HepG2 (cell line): ENCODE measurements around the gene CTCF.

Experiments used
- ARNT ChIP-seq: fragments of 450-650 bp; IDR thresholded peaks from 2 replicates; pipeline ENCODE4 v1.6.1; 2017
- E2F1 ChIP-seq: sonication (generic); formaldehyde crosslinking; IDR thresholded peaks from 2 replicates; pipeline ENCODE4 v1.5.0; 2020; ENCODE audit warnings: missing genetic modification reagents
- ELF1 ChIP-seq: sonication (generic); formaldehyde crosslinking; IDR thresholded peaks from 2 replicates; pipeline ENCODE4 v1.4.0; 2020; ENCODE audit warnings: missing genetic modification reagents
- FOXM1 ChIP-seq: sonication (generic); formaldehyde crosslinking; IDR thresholded peaks from 2 replicates; pipeline ENCODE4 v1.5.0; 2020; ENCODE audit warnings: missing genetic modification reagents
- MAFF ChIP-seq: IDR thresholded peaks from 2 replicates; pipeline ENCODE4 v1.6.1; 2011; ENCODE audit warnings: low read depth, low read length, improper control_type of control experiment
- MAFK ChIP-seq, 2 experiments: IDR thresholded peaks in 1 of 2; conservative IDR thresholded peaks in 1 of 2; 2 replicates each; pipeline ENCODE4 v1.6.1; 2011; ENCODE audit warnings: improper control_type of control experiment in 2 of 2, low read length in 2 of 2
- PRDM10 ChIP-seq: sonication (generic); formaldehyde crosslinking; IDR thresholded peaks from 2 replicates; pipeline ENCODE4 v1.4.0; 2020; ENCODE audit warnings: low read depth, missing genetic modification reagents
- SOX5 ChIP-seq: IDR thresholded peaks from 2 replicates; pipeline ENCODE4 v1.6.1; 2016; ENCODE audit warnings: borderline replicate concordance
- ZKSCAN8 ChIP-seq: IDR thresholded peaks from 2 replicates; pipeline ENCODE4 v1.6.1; 2016; ENCODE audit warnings: borderline replicate concordance, missing genetic modification reagents, missing compliant biosample characterization
- ZNF121 ChIP-seq: sonication (generic); formaldehyde crosslinking; IDR thresholded peaks from 2 replicates; pipeline ENCODE4 v1.5.0; 2020; ENCODE audit warnings: mild to moderate bottlenecking, missing genetic modification reagents
- ZNF629 ChIP-seq: sonication (generic); formaldehyde crosslinking; conservative IDR thresholded peaks from 2 replicates; pipeline ENCODE4 v1.5.0; 2020; ENCODE audit warnings: missing genetic modification reagents
- TF ChIP-seq, protein P1 (sequence below), 2 experiments: IDR thresholded peaks; 2 replicates each; pipeline ENCODE4 v1.6.1; 2011 to 2012; ENCODE audit warnings: low read length in 2 of 2, borderline replicate concordance in 1 of 2, low read depth in 1 of 2, mild to moderate bottlenecking in 1 of 2, moderate library complexity in 1 of 2
- TF ChIP-seq, protein P2 (sequence below): IDR thresholded peaks from 2 replicates; pipeline ENCODE4 v1.6.1; 2016
- TF ChIP-seq, protein P3 (sequence below): sonication (generic); formaldehyde crosslinking; IDR thresholded peaks from 2 replicates; pipeline ENCODE4 v1.5.0; 2020; ENCODE audit warnings: mild to moderate bottlenecking, missing genetic modification reagents, moderate library complexity

GRCh38 chr16:67664258-67664657 lies 101.9 kb downstream of the CTCF start:
- TF ChIP-seq ZKSCAN8 (CRISPR knock-in tag) (no peak), SOX5 (CRISPR knock-in tag) (no peak), FOXM1 (CRISPR knock-in tag) (no peak), MAFK (conservative IDR thresholded peaks at IDR 0.05 in 1 of 2, IDR thresholded peaks at IDR 0.05 in 1 of 2; ENCODE audit: low read length in 2 of 2) (no peak), ZNF121 (CRISPR knock-in tag) (no peak), PRDM10 (CRISPR knock-in tag) (no peak), ZNF629 (no peak), ARNT (no peak), MAFF (no peak), E2F1 (CRISPR knock-in tag) (no peak), ELF1 (CRISPR knock-in tag) (no peak)
- TF ChIP-seq, protein P1, sequence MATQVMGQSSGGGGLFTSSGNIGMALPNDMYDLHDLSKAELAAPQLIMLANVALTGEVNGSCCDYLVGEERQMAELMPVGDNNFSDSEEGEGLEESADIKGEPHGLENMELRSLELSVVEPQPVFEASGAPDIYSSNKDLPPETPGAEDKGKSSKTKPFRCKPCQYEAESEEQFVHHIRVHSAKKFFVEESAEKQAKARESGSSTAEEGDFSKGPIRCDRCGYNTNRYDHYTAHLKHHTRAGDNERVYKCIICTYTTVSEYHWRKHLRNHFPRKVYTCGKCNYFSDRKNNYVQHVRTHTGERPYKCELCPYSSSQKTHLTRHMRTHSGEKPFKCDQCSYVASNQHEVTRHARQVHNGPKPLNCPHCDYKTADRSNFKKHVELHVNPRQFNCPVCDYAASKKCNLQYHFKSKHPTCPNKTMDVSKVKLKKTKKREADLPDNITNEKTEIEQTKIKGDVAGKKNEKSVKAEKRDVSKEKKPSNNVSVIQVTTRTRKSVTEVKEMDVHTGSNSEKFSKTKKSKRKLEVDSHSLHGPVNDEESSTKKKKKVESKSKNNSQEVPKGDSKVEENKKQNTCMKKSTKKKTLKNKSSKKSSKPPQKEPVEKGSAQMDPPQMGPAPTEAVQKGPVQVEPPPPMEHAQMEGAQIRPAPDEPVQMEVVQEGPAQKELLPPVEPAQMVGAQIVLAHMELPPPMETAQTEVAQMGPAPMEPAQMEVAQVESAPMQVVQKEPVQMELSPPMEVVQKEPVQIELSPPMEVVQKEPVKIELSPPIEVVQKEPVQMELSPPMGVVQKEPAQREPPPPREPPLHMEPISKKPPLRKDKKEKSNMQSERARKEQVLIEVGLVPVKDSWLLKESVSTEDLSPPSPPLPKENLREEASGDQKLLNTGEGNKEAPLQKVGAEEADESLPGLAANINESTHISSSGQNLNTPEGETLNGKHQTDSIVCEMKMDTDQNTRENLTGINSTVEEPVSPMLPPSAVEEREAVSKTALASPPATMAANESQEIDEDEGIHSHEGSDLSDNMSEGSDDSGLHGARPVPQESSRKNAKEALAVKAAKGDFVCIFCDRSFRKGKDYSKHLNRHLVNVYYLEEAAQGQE (IDR thresholded peaks at IDR 0.05; ENCODE audit: borderline replicate concordance in 1 of 2, low read depth in 1 of 2, low read length in 2 of 2), result no peak
- TF ChIP-seq, protein P2, sequence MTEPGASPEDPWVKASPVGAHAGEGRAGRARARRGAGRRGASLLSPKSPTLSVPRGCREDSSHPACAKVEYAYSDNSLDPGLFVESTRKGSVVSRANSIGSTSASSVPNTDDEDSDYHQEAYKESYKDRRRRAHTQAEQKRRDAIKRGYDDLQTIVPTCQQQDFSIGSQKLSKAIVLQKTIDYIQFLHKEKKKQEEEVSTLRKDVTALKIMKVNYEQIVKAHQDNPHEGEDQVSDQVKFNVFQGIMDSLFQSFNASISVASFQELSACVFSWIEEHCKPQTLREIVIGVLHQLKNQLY (CRISPR knock-in tag), result no peak
- TF ChIP-seq, protein P3, sequence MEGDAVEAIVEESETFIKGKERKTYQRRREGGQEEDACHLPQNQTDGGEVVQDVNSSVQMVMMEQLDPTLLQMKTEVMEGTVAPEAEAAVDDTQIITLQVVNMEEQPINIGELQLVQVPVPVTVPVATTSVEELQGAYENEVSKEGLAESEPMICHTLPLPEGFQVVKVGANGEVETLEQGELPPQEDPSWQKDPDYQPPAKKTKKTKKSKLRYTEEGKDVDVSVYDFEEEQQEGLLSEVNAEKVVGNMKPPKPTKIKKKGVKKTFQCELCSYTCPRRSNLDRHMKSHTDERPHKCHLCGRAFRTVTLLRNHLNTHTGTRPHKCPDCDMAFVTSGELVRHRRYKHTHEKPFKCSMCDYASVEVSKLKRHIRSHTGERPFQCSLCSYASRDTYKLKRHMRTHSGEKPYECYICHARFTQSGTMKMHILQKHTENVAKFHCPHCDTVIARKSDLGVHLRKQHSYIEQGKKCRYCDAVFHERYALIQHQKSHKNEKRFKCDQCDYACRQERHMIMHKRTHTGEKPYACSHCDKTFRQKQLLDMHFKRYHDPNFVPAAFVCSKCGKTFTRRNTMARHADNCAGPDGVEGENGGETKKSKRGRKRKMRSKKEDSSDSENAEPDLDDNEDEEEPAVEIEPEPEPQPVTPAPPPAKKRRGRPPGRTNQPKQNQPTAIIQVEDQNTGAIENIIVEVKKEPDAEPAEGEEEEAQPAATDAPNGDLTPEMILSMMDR (CRISPR knock-in tag), result no peak
